HG03103 (cell line): ENCODE measurements around the gene NOS3.

Source experiments
- ATAC-seq: cut with Tn5 transposase; IDR thresholded peaks from one replicate; pipeline ENCODE4 v1.9.1; 2021; ENCODE audit warnings: low read depth; ENCODE audit not compliant: unreplicated experiment

Gene NOS3

DNA sequence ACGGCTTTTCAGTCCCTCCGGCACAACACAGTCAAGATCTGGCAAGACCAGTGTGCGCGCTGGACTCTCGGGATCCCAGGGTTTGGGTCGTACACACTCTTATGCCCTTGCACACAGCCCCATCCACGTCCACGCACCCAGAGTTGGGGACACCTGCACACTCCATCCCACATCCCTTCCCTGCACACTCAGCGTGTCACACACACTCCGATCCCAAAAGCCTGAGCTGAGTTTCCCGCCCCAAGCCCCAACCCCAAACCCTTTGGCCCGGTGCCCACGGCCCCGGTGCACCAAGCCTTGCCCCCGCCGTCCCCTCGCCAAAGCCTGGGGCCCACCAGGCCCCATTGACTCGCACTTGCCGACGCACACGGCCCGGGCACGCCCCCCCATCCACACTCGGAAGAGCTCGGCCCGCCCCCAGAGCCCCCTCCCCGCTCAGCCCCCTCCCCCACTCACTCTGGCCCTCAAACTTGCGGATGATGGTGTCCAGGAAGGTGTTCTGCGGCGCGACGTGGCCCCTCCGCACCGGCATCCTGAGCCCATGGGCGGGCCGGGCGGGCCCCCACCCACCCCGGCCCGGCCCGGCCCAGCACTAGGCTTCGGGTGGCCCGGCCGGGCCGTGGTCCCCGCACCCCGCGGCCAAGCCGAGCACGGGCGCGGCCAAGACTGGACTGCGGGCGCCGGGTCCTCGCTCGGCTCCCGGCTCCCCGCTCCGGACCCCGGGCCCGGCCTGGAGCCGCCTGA is 13.3 kb upstream of the NOS3 start:
- ATAC-seq: no peak

DNA sequence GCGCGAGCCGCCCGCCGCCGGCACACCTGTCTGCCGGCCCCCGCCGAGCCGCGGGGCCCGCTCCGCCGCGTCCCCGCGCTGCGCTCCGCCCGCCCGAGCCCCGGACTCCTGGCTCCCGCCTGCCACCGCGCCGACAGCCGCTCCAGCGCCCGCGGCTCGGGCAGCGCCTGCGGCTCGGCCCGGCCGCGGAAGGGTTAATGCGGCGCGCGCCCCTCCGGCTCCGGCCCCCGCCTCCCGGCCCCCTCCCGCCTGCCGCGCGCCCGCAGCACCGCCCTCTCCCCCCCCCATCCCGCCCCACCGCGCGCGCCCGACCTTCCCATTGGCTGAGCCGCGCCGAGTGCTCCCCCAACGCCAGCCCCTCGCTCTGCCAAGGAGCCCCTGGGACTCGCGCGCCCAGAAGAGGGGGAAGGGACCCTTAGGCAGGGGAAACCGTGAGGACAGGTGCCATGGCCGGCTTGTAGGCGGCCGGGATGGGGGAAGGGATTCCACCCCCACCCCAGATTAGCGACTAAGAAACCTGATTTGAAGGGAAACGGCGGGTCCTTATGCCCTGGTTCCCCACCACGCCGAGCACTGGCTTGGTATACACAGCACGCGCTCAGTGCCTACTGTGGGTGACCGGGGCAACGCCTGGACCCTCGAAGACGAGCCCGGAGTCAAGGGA is 12.6 kb upstream of the NOS3 start, which contains the start of gene KCNH2:
KCNH2 (minus strand) TSS at position 196 of the 664 bp plus-strand sequence. CDS start 408 bp downstream, outside the sequence.
- no peak for ATAC-seq

DNA sequence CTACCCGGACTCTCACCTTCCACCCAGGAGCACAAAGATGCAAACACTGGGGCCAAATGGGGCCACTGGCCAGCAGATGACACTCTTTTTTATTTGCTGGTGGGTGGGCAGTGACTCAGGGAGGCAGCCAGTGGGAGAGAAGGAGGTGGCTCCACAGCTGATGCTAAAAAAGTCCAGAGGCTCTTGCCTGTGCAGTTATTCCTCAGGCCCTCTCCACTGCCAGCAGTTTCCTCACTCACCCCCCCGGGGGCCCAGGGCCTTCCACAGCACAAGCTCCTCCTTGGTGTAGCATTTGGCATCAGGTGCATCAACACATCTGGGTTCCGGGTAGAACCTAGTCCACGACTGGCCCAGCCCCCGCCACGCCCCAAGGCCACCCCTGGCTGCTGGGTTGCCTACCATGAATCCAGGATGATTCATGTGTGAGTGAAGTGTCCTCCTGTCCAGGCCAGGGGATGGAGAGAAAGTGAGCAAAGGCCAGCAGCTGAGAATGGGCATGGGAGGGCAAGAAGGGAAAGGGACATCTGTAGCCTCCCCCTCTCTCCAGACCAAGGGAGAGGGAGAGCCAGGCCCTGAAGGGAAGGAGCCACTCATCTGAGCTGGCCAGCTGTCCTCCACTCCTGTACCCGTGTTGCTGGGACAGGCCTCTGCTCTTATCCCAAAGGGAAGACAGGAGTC is 11.0 kb upstream of the NOS3 start:
- no peak for ATAC-seq

DNA sequence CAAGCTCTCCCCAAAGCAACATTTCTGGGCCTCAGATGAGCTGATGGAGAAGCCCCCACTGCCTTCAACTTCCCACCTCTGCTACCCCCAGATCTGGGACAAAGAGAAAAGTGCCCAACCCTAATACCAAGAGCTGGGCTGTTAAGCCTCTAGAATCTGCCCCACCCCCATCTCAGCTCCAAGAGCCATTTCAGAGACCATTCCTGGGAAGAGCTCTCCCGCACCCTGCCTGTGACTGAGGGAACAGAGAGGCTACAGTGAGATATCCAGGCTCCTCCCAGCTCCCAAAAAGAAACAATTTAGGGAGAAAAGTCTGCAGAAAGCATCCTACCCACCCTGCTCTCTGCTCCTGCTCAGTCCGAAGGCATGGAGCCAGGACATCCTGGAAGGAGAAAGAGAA is 10.2 kb upstream of the NOS3 start:
- no peak for ATAC-seq

DNA sequence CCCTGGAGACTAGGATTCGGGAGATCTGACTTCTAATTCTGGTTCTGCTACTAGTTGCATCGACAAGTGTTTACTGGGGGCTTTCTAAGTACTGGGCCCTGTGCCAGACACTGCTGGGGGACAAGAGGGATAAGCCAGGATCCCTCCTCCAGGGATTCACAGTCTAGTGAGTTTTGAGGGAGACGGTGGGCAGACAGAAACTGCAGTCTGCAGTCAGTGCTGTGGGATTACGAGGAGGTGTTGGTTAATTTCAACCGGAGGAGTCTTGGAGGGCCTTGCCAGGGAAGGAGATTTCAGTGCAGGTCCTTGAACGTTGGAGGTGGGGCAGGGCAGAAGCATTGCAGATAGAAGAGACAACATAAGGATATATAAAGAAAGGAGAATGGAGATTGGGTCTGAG is 9.2 kb upstream of the NOS3 start:
- no peak for ATAC-seq

DNA sequence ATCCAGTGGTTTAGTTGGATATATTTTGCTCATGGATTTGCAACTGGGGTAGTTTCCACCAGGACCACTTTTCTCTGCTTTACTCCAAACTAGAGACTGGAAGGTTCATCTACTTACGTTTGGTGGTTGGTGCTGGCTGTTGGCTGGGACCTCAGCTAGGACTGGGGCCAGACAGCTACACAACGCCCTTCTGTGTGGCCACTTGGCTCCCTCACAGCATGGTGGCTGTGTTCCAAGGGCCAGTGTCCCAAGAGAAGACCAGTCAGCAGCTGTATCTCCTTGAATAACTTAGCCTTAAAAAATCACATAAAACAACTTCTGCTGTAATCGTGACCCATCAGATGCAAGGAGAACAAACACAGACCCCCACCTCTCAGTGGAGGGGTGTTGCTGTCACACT is 8.5 kb upstream of the NOS3 start:
- no peak for ATAC-seq

DNA sequence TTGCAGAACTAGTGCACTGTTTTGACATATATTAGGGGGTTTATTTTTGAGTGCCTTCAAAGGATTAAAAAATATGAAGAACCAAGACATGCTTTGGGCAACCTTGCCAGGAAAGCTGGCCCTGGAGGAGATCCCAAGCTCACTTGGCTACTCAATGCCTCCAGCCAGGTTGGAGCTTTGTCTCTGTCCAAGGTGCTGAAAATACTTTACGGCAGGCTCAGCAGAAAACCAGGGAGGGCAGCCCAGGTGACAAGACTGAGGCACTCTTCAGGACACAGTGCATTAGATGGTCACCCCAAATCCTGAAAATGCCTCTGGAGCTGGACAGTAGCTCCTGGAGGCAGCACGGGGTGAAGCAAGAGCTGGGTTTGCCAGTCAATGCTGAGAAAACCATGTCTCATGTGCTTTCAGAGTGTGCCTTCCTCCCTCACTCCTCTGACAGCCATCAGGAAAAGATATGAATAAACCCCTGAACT is 6.9 kb upstream of the NOS3 start:
- no peak for ATAC-seq

DNA sequence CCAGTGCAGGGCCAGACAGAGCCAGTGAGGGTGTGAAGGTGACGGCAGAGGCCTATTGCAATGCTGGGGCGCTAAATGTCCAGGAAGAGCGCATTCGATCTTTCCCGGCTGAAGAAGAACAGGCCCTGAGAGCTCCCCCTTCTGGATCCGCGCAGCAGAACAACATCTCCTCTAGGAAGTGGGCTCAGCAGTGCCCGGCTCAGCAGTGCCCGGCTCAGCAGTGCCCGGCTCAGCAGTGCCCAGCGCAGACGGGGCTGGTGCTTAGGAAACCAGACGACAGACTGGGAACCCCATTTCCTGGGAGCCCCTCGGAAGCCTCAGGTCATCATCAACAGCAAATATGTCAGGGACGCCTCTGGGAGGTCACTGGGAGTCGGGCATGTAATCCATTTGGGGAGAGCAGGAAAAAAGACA is 4.7 kb upstream of the NOS3 start:
- no peak for ATAC-seq

DNA sequence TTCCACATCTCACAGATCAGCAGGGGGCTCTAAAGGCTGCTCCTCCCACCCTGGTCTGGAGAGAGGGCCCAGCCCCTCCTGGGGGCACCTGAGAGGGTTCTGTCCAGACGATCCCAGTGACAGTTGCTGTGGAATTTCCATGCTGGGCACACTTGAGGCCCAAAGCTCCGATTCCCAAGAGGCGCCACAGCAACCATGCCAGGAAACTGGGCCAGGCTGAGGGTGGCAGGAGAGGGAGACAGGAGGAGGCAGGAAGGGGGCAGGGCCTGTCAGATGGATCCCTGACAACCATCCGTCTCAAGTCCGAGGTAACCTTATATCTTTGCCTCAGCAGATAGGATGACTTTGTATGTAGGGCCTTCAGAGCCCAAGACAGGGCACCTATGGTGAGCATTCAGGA is 4.3 kb upstream of the NOS3 start:
- ATAC-seq: no peak

DNA sequence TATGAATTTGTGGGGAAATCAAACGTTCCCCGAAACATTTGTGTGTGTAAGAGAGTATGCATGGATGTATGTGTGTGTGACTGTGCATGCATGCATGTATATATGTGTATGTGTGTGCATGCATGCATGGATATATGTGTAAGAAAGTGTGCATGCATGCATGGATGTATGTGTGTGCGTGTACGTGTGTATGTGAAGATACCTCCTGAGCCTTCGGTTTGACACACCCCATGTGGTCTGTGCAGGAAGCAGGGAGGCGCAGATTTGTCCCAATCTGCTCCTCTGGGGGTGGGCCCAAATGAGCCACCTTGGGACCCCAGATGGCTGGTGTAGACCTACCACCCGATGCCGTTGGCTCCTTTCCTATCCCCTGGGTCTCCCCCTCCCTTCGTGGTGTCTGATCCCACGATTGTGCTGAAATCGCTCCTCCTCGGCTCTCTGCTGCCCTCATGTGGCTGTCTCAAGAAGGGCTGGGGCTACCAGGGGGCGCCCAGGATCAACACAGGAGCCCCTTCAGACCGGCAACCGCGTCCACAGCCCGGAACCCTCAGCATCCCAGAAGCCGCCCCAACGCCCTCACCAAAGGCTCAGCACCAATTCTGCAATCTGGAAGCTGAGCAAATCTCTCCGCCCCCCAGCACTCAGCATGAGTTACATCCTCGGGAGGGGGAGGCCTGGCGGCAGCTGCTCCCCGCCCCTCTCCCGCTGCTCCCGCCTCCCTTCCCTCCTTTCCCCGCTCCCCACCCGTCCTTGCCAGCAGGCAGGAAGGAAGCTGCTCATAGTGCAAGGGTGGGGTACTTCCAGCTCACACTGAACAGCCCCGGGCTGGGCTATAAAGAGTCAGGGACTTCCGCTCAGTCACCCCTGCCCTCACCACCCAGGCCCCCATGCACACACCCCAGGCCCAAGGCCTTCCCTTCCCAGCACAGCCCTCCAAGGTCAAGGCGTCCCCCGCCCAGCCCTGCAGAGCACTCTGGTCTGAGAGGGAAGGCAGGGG is 2.3 kb upstream of the NOS3 start:
- no peak for ATAC-seq

DNA sequence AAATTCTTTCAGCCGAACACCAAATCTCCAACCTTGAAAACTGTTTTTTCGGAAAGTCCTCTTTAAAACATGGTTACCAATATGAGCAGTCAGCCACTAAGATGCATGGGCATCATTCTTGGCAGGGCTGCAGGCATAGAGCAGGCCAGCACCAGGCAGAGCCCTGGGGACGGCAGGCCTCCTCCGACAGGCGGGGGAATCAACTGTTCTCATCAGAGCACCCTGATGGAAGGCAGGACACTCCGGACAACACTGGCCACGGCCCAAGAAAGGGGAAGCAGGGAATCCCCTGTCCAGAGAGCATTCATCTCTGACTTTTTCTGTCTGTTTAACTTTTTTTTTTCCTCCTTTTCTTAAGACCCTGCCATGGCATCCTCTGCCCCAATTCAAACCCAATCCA is 1.4 kb upstream of the NOS3 start:
- ATAC-seq: no peak

DNA sequence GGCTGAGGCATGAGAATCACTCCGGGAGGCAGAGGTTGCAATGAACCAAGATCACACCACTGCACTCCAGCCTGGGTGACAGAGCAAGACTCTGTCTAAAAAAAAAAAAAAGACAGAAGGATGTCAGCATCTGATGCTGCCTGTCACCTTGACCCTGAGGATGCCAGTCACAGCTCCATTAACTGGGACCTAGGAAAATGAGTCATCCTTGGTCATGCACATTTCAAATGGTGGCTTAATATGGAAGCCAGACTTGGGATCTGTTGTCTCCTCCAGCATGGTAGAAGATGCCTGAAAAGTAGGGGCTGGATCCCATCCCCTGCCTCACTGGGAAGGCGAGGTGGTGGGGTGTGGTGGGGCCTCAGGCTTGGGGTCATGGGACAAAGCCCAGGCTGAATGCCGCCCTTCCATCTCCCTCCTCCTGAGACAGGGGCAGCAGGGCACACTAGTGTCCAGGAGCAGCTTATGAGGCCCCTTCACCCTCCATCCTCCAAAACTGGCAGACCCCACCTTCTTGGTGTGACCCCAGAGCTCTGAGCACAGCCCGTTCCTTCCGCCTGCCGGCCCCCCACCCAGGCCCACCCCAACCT is 1.3 kb downstream of the NOS3 start:
- no peak for ATAC-seq

DNA sequence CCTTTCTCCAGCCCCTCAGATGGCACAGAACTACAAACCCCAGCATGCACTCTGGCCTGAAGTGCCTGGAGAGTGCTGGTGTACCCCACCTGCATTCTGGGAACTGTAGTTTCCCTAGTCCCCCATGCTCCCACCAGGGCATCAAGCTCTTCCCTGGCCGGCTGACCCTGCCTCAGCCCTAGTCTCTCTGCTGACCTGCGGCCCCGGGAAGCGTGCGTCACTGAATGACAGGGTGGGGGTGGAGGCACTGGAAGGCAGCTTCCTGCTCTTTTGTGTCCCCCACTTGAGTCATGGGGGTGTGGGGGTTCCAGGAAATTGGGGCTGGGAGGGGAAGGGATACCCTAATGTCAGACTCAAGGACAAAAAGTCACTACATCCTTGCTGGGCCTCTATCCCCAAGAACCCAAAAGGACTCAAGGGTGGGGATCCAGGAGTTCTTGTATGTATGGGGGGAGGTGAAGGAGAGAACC is 2.1 kb downstream of the NOS3 start:
- ATAC-seq: peak; percentile 60

DNA sequence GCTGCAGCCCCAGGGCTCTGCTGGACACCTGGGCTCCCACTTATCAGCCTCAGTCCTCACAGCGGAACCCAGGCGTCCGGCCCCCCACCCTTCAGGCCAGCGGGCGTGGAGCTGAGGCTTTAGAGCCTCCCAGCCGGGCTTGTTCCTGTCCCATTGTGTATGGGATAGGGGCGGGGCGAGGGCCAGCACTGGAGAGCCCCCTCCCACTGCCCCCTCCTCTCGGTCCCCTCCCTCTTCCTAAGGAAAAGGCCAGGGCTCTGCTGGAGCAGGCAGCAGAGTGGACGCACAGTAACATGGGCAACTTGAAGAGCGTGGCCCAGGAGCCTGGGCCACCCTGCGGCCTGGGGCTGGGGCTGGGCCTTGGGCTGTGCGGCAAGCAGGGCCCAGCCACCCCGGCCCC is 2.7 kb downstream of the NOS3 start:
- ATAC-seq: no peak

DNA sequence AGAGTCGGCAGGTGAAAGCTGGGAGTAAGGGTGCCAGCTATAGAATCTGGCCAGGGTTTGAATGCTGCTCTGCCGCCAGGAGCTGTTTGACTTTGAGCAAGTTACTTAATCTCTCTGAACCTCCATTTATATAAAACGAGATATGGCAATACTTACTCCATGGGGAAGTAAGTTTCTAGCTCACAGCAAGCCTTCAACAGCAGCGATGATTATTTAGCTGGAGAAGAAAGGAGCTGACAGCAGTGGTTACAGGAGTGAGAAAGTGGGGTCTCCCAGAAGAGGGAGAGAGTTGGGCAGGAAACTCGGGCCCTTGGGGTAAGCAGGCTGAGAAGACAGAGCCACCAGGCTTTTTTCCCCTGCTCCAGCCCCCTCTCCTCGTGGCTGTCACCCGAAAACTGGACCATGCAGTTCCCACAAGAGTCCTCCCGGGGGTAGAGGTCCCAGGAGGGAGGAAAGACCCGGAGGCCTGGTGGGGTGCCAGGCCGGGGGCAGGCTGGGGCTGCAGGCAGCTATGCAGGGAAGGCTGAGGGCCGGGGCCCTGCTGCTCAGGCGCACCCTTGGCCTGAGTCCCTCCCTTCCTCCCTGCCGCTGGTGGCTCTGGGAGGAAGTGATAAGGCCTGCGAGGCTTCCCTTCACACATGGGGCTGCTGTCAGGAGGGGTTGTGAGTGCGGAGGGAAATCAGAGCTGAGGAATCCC is 3.5 kb downstream of the NOS3 start:
- no peak for ATAC-seq

DNA sequence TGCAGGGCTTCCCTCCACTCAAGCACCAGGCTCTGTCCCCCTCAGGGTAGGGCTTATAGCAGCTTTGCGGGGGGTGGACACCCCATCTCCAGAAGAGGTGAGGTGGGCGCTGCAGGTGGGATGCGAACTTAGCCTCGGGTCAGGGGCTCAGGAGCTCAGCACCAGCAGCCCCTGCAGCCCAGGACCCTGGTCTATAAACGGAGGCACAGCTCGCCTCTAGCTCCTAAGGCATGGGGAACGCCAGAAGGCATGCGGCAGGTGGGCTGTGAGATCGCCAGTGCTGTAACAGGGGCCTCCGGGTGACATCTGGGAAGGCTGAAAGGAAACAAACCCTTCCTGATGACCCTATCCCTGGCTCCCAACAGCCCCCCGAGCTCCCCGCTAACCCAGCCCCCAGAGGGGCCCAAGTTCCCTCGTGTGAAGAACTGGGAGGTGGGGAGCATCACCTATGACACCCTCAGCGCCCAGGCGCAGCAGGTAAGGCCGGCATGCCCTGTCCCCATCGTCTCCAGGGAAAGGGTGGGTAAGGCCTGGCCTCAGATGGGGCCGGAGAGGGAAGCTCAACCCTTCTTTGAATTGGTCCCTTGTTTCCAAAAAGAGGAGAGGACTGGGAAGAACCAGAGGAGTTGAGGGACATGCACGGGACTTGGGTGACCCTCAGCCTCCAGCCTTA is 4.2 kb downstream of the NOS3 start:
- ATAC-seq: no peak

DNA sequence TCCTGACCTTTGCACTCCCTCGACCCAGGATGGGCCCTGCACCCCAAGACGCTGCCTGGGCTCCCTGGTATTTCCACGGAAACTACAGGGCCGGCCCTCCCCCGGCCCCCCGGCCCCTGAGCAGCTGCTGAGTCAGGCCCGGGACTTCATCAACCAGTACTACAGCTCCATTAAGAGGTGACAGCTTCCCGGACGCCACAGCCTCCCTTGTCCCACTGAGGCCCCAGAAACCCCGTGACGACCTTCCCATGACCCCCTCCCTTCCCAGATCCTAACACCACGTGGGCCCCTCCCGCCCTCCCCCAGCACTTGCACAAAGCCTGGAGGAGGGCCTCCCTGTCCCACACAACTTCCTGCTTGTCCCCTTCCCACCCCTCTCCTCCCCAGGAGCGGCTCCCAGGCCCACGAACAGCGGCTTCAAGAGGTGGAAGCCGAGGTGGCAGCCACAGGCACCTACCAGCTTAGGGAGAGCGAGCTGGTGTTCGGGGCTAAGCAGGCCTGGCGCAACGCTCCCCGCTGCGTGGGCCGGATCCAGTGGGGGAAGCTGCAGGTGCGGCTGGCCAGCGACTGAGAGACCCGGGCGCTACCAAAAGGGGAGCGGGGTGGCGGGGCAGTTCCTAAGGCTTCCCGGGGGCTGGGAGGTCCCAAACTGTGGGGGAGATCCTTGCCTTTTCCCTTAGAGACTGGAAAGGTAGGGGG is 5.7 kb downstream of the NOS3 start:
- ATAC-seq: no peak

DNA sequence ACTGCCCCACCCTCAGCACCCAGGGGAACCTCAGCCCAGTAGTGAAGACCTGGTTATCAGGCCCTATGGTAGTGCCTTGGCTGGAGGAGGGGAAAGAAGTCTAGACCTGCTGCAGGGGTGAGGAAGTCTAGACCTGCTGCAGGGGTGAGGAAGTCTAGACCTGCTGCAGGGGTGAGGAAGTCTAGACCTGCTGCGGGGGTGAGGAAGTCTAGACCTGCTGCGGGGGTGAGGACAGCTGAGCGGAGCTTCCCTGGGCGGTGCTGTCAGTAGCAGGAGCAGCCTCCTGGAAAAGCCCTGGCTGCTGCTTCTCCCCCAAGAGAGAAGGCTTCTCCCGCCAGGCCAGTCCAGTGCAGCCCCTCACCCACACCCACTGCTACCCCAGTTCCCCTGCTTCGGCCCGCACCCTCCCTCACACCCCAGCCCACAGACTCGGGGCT is 6.3 kb downstream of the NOS3 start:
- ATAC-seq: no peak
